ENCODE results near the gene IL17RC. TPM values are rescaled to one million over a fixed set of nuclear protein-coding genes. Genes with fewer than 3 reads are reported as not detected.

The IL17RC gene
- total and polyA plus RNA-seq, 10 donors = 6.6 to 24.6 (median 19.4) TPM

- Histone ChIP-seq H3K27ac (no peak overlapping the region), H3K36me3 (peaks cover 15 to 100% (median 86%) of the 10 kb centered on the region in 6 donors)
- 89 to 95% (median 93%) methylated on average over 3 of the region's 3 CpGs for WGBS, 5 donors
Observed at GRCh38 chr3:9970020-9970652, 53.2 kb downstream of the IL17RC start.

GRCh38 chr3:9976721-9977709 is 60.1 kb downstream of the IL17RC start:
- intact Hi-C loops (cut with DNase I; ENCODE audit: low total_unique reads) = no loop called here
- Histone ChIP-seq H3K27ac (peak overlapping the region in 6 of 8 donors; percentile 6 to 79 (median 63)), H3K9me3 (no peaks in the 10 kb centered on the region), H3K36me3 (peaks cover 13 to 99% (median 57%) of the 10 kb centered on the region in 6 donors), H3K27me3 (replicated peaks in 1 of 7) (no peaks in the 10 kb centered on the region), H3K4me1 (peaks cover 0 to 58% (median 15%) of the 10 kb centered on the region in 6 donors), H3K4me3 (no peak overlapping the region)
- 45 to 67% (median 51%) methylated on average over 7 of the region's 7 CpGs for WGBS, 5 donors
- TF ChIP-seq POLR2AphosphoS5 (IDR thresholded peaks at IDR 0.05) (peak in 1 of 3 donors; percentile 59), POLR2A (IDR thresholded peaks at IDR 0.05) (no peak), CTCF (IDR thresholded peaks at IDR 0.05 in 8 of 11, conservative IDR thresholded peaks at IDR 0.05 in 3 of 11) (no peak)
- no peak for DNase-seq

More at GRCh38 chr3:9970020-9970652, 53.2 kb downstream of the IL17RC start:
- DNase-seq = no peak
- Histone ChIP-seq H3K4me1 (no peaks in the 10 kb centered on the region), H3K27me3 (replicated peaks in 1 of 7) (no peaks in the 10 kb centered on the region), H3K4me3 (no peak overlapping the region), H3K9me3 (no peaks in the 10 kb centered on the region)
- intact Hi-C loops (cut with DNase I; ENCODE audit: low total_unique reads) = no loop called here
- TF ChIP-seq POLR2A (IDR thresholded peaks at IDR 0.05) (no peak), CTCF (IDR thresholded peaks at IDR 0.05 in 8 of 11, conservative IDR thresholded peaks at IDR 0.05 in 3 of 11) (no peak), POLR2AphosphoS5 (IDR thresholded peaks at IDR 0.05) (no peak)

GRCh38 chr3:9978710-9979305 is 61.9 kb downstream of the IL17RC start:
- no peaks in the 10 kb centered on the region for H3K27me3 ChIP-seq (replicated peaks in 1 of 7)
- intact Hi-C loops (cut with DNase I; ENCODE audit: low total_unique reads) = no loop called here
- H3K9me3 ChIP-seq = no peaks in the 10 kb centered on the region
- no peak overlapping the region for H3K4me3 ChIP-seq
- peaks cover 10 to 95% (median 41%) of the 10 kb centered on the region in 6 donors for H3K36me3 ChIP-seq
- peaks cover 0 to 76% (median 30%) of the 10 kb centered on the region in 6 donors for H3K4me1 ChIP-seq
- 81 to 97% (median 88%) methylated on average over 8 of the region's 8 CpGs for WGBS, 5 donors
- DNase-seq = no peak
- TF ChIP-seq POLR2AphosphoS5 (IDR thresholded peaks at IDR 0.05) (no peak), CTCF (IDR thresholded peaks at IDR 0.05 in 8 of 11, conservative IDR thresholded peaks at IDR 0.05 in 3 of 11) (no peak), POLR2A (IDR thresholded peaks at IDR 0.05) (no peak)
- H3K27ac ChIP-seq = peak overlapping the region in 1 of 8 donors; percentile 79
